Measurements from ENCODE around the gene CCL24.
"Not testable (repeated sequence)": the region's sequence is repeated elsewhere in the genome, so short reads cannot be mapped to it uniquely, and the experiment has no call there.

CCL24 gene

GRCh38 chr7:75850235-75850634, 36.6 kb upstream of the CCL24 start (continued):
- TF ChIP-seq POU6F1 (CRISPR knock-in tag; IDR thresholded peaks at IDR 0.05; ENCODE audit: borderline replicate concordance, low read depth), result no peak
- no peak for TF ChIP-seq ZNF8 (CRISPR knock-in tag; IDR thresholded peaks at IDR 0.05)
- no peak for TF ChIP-seq ZC3H10 (CRISPR knock-in tag; IDR thresholded peaks at IDR 0.05)
- TF ChIP-seq ARNTL (CRISPR knock-in tag; IDR thresholded peaks at IDR 0.05; ENCODE audit: borderline replicate concordance, low read depth), result no peak
- no peak for TF ChIP-seq GLIS3 (CRISPR knock-in tag; IDR thresholded peaks at IDR 0.05)
- TF ChIP-seq CREB5 (CRISPR knock-in tag; IDR thresholded peaks at IDR 0.05; ENCODE audit: low read depth), result no peak
- TF ChIP-seq PATZ1 (CRISPR knock-in tag; IDR thresholded peaks at IDR 0.05; ENCODE audit: borderline replicate concordance), result no peak
- no peak for TF ChIP-seq ISL1 (CRISPR knock-in tag; IDR thresholded peaks at IDR 0.05)
- no peak for TF ChIP-seq RARB (CRISPR knock-in tag; IDR thresholded peaks at IDR 0.05)

- TF ChIP-seq ZFP30 (CRISPR knock-in tag; IDR thresholded peaks at IDR 0.05) (no peak), PPARA (CRISPR knock-in tag; IDR thresholded peaks at IDR 0.05; ENCODE audit: borderline replicate concordance) (no peak), POU6F1 (CRISPR knock-in tag; IDR thresholded peaks at IDR 0.05; ENCODE audit: borderline replicate concordance, low read depth) (no peak), ZFP3 (CRISPR knock-in tag; IDR thresholded peaks at IDR 0.05) (no peak), TSHZ2 (CRISPR knock-in tag; IDR thresholded peaks at IDR 0.05) (no peak), ESRRG (CRISPR knock-in tag; IDR thresholded peaks at IDR 0.05) (no peak), GLIS3 (CRISPR knock-in tag; IDR thresholded peaks at IDR 0.05) (no peak), ZC3H10 (CRISPR knock-in tag; IDR thresholded peaks at IDR 0.05) (no peak), ARNTL (CRISPR knock-in tag; IDR thresholded peaks at IDR 0.05; ENCODE audit: borderline replicate concordance, low read depth) (no peak), BACH2 (CRISPR knock-in tag; IDR thresholded peaks at IDR 0.05; ENCODE audit: borderline replicate concordance) (no peak), ZNF565 (CRISPR knock-in tag; conservative IDR thresholded peaks at IDR 0.05; ENCODE audit: low read depth) (no peak), CSDC2 (CRISPR knock-in tag; IDR thresholded peaks at IDR 0.05) (no peak)
- ATAC-seq, result no peak
Measured at GRCh38 chr7:75849573-75849972, 36.0 kb upstream of the CCL24 start.

GRCh38 chr7:75847707-75848106, 34.1 kb upstream of the CCL24 start:
- TF ChIP-seq SNAI2 (CRISPR knock-in tag; IDR thresholded peaks at IDR 0.05), result no peak
- no peak for TF ChIP-seq CSDC2 (CRISPR knock-in tag; IDR thresholded peaks at IDR 0.05)
- no peak for TF ChIP-seq ESRRG (CRISPR knock-in tag; IDR thresholded peaks at IDR 0.05)
- no peak for TF ChIP-seq ZNF565 (CRISPR knock-in tag; conservative IDR thresholded peaks at IDR 0.05; ENCODE audit: low read depth)
- no peak for TF ChIP-seq ZNF8 (CRISPR knock-in tag; IDR thresholded peaks at IDR 0.05)
- no peak for TF ChIP-seq PPARA (CRISPR knock-in tag; IDR thresholded peaks at IDR 0.05; ENCODE audit: borderline replicate concordance)
- TF ChIP-seq ISL1 (CRISPR knock-in tag; IDR thresholded peaks at IDR 0.05), result no peak
- TF ChIP-seq GLIS3 (CRISPR knock-in tag; IDR thresholded peaks at IDR 0.05), result no peak
- TF ChIP-seq RARB (CRISPR knock-in tag; IDR thresholded peaks at IDR 0.05), result no peak
- TF ChIP-seq CREB5 (CRISPR knock-in tag; IDR thresholded peaks at IDR 0.05; ENCODE audit: low read depth), result no peak
- no peak for TF ChIP-seq POU6F1 (CRISPR knock-in tag; IDR thresholded peaks at IDR 0.05; ENCODE audit: borderline replicate concordance, low read depth)
- no peak for TF ChIP-seq OSR1 (CRISPR knock-in tag; IDR thresholded peaks at IDR 0.05)
- no peak for TF ChIP-seq ZC3H10 (CRISPR knock-in tag; IDR thresholded peaks at IDR 0.05)
- no peak for ATAC-seq

- ATAC-seq, result not testable (repeated sequence)
Measured at GRCh38 chr7:75845132-75845531, 31.5 kb upstream of the CCL24 start.
